Retinal pigment epithelial cell (primary cell): ENCODE measurements around the gene HRC.

Experiments used
- DNase-seq: peaks from one replicate; pipeline ENCODE4 v3.0.0-alpha.2; 2010; ENCODE audit warnings: low read depth
- H3K4me3 ChIP-seq: 2 replicates; pipeline ENCODE4 v1.5.1; 2011; ENCODE audit warnings: mild to moderate bottlenecking, low read length, control low read depth, moderate library complexity
- CTCF ChIP-seq: conservative IDR thresholded peaks from 2 replicates; pipeline ENCODE4 v1.5.1; 2011; ENCODE audit warnings: low read depth, low read length, control low read depth, inconsistent platforms

Gene HRC

GRCh38 chr19:49102303-49102702 is 52.9 kb downstream of the HRC start:
- no peak overlapping the region for H3K4me3 ChIP-seq
- DNase-seq: no peak
- no peak for TF ChIP-seq CTCF
